Central memory CD8-positive, alpha-beta T cell (primary cell): ENCODE results near the gene IFNA6.

Experiments
- ATAC-seq: fragments of 150-1000 bp; cut with Tn5 transposase; replicated peaks from 2 replicates; pipeline ENCODE4 v1.10.0; 2022; ENCODE audit warnings: mild to moderate bottlenecking, moderate FRiP score, moderate number of reproducible peaks; ENCODE audit not compliant: poor library complexity, severe bottlenecking; ENCODE audit errors: extremely low read depth
- DNase-seq, 2 donors: peaks; one replicate each; pipeline ENCODE4 v3.0.0; 2021; ENCODE audit warnings: low spot score in 2 of 2
- H3K27ac Mint-ChIP-seq: one replicate; pipeline ENCODE4 v1.8.0; 2022; ENCODE audit warnings: low read depth, mild to moderate bottlenecking, moderate library complexity, mixed read lengths
- H3K27me3 Mint-ChIP-seq: one replicate; pipeline ENCODE4 v1.8.0; 2022; ENCODE audit warnings: mixed read lengths
- H3K36me3 Mint-ChIP-seq: one replicate; pipeline ENCODE4 v1.8.0; 2022; ENCODE audit warnings: mild to moderate bottlenecking, moderate library complexity, mixed read lengths; ENCODE audit not compliant: insufficient read depth
- H3K4me1 Mint-ChIP-seq: one replicate; pipeline ENCODE4 v1.8.0; 2022; ENCODE audit warnings: mixed read lengths
- H3K4me3 Mint-ChIP-seq: one replicate; pipeline ENCODE4 v1.8.0; 2022; ENCODE audit warnings: mild to moderate bottlenecking, moderate library complexity, mixed read lengths
- H3K9me3 Mint-ChIP-seq: one replicate; pipeline ENCODE4 v1.8.0; 2022; ENCODE audit warnings: mixed read lengths

The IFNA6 gene

DNA sequence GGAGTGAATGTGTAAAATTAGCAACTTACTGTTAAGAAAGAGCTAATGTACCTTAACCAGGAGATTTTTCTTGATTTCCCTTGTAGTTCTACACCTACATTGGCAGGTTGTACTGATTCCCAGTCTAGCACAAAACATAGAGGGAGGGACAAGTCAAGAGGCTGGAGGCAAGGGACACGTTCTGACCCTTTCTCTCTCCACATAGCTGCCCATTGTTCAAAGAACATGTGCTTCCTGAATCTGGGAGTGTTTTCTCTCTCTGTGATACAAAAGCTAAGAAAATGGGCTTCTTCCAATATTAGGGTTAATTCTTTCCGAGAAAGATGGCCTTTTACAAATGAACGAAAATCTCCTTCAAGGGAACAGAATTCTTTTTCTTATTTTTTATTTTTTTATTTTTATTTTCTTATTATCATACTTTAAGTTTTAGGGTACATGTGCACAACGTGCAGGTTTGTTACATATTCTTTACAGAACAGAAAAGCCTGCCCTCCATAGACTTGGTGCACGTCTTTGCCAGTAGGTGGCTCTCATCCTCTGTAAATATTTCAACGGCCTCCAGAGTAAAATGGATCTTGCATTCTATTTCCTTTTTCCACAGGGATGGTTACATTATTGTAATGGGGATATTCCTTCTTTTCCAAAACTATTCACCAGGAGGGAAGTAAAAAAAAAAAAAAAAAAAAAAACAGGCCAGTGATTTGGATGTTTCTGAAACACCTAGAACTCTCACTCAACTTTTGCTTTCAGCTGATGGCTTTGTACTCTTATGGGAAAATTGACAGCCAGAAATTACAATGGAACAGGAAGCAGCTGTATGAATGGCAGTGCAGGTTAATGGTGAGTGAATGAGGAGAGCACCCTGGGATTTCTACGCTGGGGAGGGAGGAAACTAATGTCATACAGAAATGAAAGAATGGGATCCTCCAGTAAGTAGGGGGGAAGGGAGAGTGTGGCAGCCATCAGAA lies 32.4 kb downstream of the IFNA6 start:
- Mint-ChIP-seq H3K4me3 (no peak overlapping the region), H3K4me1 (peaks cover 7% of the 10 kb centered on the region), H3K27me3 (peaks cover 7% of the 10 kb centered on the region), H3K9me3 (no peaks in the 10 kb centered on the region), H3K27ac (peak overlapping the region; percentile 17), H3K36me3 (peaks cover 10% of the 10 kb centered on the region)
- DNase-seq, result no peak
- peak; percentile 73 for ATAC-seq

DNA sequence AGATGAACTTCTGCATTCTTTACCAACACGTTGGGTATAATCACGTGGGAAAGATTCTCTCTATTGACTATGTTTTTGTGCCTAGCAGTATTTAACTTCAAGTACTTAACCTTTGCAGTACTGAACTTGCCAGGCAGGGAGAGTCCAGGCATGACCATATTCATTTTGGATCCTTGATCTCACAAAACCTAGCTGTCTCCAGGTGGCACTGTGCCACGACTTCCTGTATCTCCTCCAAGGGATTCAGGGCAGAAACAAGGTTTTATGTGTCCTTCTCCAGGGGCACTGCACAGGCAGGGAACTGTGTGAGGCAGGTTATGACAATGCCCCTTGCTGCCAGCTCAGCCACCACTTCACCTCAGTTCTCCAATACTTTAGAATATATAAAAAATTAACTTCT lies 33.8 kb downstream of the IFNA6 start:
- no peak overlapping the region for H3K4me3 Mint-ChIP-seq
- peaks cover 5% of the 10 kb centered on the region for H3K36me3 Mint-ChIP-seq
- ATAC-seq (no peak), DNase-seq (no peak)
- H3K27me3 Mint-ChIP-seq, result peaks cover 10% of the 10 kb centered on the region
- H3K27ac Mint-ChIP-seq, result no peak overlapping the region
- H3K9me3 Mint-ChIP-seq, result no peaks in the 10 kb centered on the region
- H3K4me1 Mint-ChIP-seq, result no peaks in the 10 kb centered on the region

DNA sequence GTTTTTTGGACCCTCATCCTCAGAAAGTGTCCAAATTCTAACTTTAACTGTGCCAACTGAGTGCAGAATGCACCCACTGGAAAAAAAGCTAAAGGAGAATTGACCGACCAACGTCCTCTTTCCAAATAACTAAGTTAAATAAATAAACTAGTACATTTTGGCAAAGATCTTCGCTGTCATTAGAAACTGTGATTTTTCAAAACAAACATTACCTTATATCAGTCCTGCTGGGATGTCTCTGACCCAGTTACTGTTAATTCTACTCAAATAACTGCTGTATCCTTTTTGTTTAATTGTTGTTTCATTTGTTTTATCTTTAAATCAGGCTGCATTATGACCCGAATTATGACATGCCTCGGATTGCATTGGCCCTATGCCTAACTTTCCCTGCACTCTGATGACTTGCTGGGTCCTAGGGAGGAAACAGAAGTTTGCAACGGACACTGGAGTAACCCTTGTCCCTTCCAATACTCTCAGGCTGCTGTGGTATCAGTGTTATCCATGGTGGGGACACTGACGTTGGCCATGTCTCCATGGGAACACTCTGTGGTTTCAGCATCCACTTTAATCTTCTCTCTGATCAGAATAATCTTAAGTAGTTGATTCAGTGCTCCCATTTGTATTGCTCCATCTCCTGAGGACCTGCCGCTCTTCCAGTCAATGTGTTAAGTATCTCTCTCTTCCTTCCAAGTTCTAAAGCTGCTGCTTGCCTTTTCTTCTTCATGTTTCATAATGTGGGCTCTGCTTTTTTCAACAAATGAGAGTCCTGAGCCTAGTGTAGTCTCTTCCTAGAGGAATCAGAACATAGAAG lies 34.5 kb downstream of the IFNA6 start:
- Mint-ChIP-seq H3K27me3 (peaks cover 16% of the 10 kb centered on the region), H3K36me3 (no peaks in the 10 kb centered on the region), H3K4me3 (no peak overlapping the region), H3K9me3 (no peaks in the 10 kb centered on the region), H3K27ac (no peak overlapping the region), H3K4me1 (no peaks in the 10 kb centered on the region)
- DNase-seq, result no peak
- no peak for ATAC-seq

DNA sequence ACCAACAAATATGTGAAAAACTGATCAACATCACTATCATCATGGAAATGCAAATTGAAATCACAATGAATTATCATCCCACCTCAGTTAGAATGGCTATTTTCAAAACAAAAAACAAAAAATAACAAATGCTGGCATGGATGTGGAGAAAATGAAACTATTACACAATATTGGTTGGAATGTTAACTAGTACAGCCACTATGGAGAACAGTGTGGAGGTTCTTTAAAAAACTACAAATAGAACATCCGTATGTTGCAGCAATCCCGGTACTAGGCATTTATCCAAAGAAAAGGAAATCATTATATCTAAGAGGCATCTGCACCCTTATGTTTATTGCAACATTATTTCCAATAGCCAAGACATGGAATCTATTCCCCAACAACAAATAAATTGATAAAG lies 36.5 kb downstream of the IFNA6 start:
- Mint-ChIP-seq H3K27ac (no peak overlapping the region), H3K27me3 (peaks cover 36% of the 10 kb centered on the region), H3K9me3 (no peaks in the 10 kb centered on the region), H3K4me3 (no peak overlapping the region), H3K36me3 (peaks cover 2% of the 10 kb centered on the region), H3K4me1 (no peaks in the 10 kb centered on the region)
- ATAC-seq, result no peak
- no peak for DNase-seq

DNA sequence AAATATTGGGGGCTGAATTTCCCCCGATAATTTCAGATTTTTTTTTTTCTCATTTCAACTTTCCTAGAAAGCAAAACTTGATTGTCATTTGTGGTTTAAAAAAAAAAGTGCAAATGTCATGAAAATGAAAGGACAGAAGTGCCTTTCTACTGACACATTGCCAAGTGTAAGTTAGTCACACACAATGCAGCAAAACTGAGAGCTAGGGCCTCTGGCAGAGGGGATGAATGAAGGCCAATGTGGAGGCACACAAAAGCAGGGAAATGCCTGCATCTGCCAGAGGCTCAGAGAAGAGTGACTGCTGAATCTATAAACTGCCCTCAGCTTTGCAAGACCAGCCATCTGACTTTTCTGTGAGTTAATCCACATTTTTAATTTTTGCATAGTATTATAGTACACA lies 38.8 kb downstream of the IFNA6 start:
- H3K27me3 Mint-ChIP-seq, result peaks cover 58% of the 10 kb centered on the region
- ATAC-seq (no peak), DNase-seq (no peak)
- no peak overlapping the region for H3K4me3 Mint-ChIP-seq
- H3K27ac Mint-ChIP-seq, result no peak overlapping the region
- H3K9me3 Mint-ChIP-seq, result no peaks in the 10 kb centered on the region
- peaks cover 2% of the 10 kb centered on the region for H3K36me3 Mint-ChIP-seq
- H3K4me1 Mint-ChIP-seq, result no peaks in the 10 kb centered on the region

DNA sequence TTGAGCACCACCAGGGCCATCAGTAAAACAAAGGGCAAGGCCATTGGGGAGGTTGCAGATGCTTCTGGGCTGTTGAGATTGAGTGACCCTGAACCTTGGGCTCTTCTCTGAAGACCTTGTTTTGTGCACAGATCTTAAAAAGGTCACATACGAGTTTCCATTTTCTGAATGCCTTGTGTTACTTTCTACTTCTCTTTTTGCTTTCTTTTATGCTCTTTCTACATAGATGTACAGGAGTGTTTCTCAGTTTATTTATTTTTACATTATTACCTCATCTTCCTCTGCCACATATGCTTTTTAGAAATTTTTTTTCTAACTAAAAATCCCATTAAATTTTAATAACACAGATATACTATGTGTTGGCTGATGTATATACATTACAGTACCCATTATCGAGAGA lies 45.5 kb downstream of the IFNA6 start, which contains the start of gene IFNA5:
IFNA5 (minus strand) TSS at position 101 of the 400 bp plus-strand sequence; CDS start at position 44, 57 bp downstream.
- Mint-ChIP-seq H3K4me3 (no peak within 1 kb of the TSS), H3K36me3 (peaks cover 2% of the 10 kb centered on the region), H3K27ac (no peak within 1 kb of the TSS), H3K4me1 (no peaks in the 10 kb centered on the region), H3K27me3 (peaks cover 83% of the 10 kb centered on the region), H3K9me3 (no peaks in the 10 kb centered on the region)
- ATAC-seq (no peak), DNase-seq (no peak)
